ENCODE measurements around the gene KRT25.

DNA sequence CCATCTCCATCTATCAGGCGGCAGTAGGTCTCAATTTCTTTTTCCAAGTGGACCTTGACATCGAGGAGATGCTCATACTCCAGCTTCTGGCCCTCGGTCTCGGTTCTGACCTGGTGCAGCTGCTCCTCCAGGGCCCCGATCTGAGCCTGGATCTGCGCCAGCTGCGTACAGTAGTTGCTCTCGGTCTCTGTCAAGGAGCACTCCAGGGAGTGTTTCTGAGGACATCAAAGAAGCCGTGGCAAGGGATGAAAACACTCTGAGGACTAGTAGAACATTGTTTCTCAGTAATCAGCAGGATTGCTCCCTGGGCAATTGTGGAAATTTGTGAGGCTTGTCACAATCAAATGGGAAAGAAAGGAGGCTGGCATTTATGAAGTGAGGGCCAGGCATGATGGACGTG, 38.7 kb upstream of the KRT25 start:
- TF ChIP-seq, protein P1, sequence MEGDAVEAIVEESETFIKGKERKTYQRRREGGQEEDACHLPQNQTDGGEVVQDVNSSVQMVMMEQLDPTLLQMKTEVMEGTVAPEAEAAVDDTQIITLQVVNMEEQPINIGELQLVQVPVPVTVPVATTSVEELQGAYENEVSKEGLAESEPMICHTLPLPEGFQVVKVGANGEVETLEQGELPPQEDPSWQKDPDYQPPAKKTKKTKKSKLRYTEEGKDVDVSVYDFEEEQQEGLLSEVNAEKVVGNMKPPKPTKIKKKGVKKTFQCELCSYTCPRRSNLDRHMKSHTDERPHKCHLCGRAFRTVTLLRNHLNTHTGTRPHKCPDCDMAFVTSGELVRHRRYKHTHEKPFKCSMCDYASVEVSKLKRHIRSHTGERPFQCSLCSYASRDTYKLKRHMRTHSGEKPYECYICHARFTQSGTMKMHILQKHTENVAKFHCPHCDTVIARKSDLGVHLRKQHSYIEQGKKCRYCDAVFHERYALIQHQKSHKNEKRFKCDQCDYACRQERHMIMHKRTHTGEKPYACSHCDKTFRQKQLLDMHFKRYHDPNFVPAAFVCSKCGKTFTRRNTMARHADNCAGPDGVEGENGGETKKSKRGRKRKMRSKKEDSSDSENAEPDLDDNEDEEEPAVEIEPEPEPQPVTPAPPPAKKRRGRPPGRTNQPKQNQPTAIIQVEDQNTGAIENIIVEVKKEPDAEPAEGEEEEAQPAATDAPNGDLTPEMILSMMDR (IDR thresholded peaks at IDR 0.05) = no peak
- no peak for TF ChIP-seq POLR2A (IDR thresholded peaks at IDR 0.05)

Data from thyroid gland (tissue), 4 donors.